Urothelium cell line (cell line): Measurements from ENCODE around the gene ZNF710.

Source experiments
- DNase-seq: peaks from one replicate; pipeline ENCODE4 v3.0.0; 2011; ENCODE audit warnings: low spot score, mixed read lengths
- FAIRE-seq: peaks from 2 replicates; lab custom pipeline; 2011; peaks lifted over from hg19 to GRCh38; lab: Jason Lieb, UNC

The ZNF710 gene

GRCh38 chr15:89993349-89993748 is 7.8 kb upstream of the ZNF710 start:
- FAIRE-seq: no peak
- DNase-seq: no peak

GRCh38 chr15:89997079-89997478 is 4.0 kb upstream of the ZNF710 start:
- DNase-seq (no peak), FAIRE-seq (no peak)

- no peak for FAIRE-seq
- DNase-seq: peak; percentile 67
Measured at GRCh38 chr15:89998141-89998661, 2.9 kb upstream of the ZNF710 start.

GRCh38 chr15:89998923-89999675 is 2.0 kb upstream of the ZNF710 start:
- FAIRE-seq (no peak), DNase-seq (no peak)

- FAIRE-seq: no peak
- DNase-seq: no peak
Measured at GRCh38 chr15:89999676-90000185, 1.4 kb upstream of the ZNF710 start.

GRCh38 chr15:90000186-90001001 is 730 bp upstream of the ZNF710 start:
- DNase-seq (no peak), FAIRE-seq (no peak)

- no peak for FAIRE-seq
- DNase-seq: peak; percentile 74
Measured at GRCh38 chr15:90001683-90002427, 731 bp downstream of the ZNF710 start.

GRCh38 chr15:90002428-90002844 is 1.3 kb downstream of the ZNF710 start:
- FAIRE-seq (no peak), DNase-seq (peak; percentile 59)

- no peak for FAIRE-seq
- no peak for DNase-seq
Measured at GRCh38 chr15:90003736-90004135, 2.6 kb downstream of the ZNF710 start.

GRCh38 chr15:90004252-90004651 is 3.1 kb downstream of the ZNF710 start:
- FAIRE-seq: no peak

GRCh38 chr15:90004671-90005070 is 3.5 kb downstream of the ZNF710 start:
- DNase-seq: no peak
- FAIRE-seq: no peak

More at GRCh38 chr15:90004252-90004651, 3.1 kb downstream of the ZNF710 start:
- DNase-seq: no peak

- no peak for DNase-seq
- FAIRE-seq: no peak
Measured at GRCh38 chr15:90006217-90007075, 5.3 kb downstream of the ZNF710 start.

GRCh38 chr15:90007076-90007460 is 5.9 kb downstream of the ZNF710 start:
- FAIRE-seq: no peak
- no peak for DNase-seq

- FAIRE-seq (no peak), DNase-seq (no peak)
Measured at GRCh38 chr15:90008607-90009006, 7.5 kb downstream of the ZNF710 start.

GRCh38 chr15:90009301-90010022 is 8.3 kb downstream of the ZNF710 start:
- FAIRE-seq (no peak), DNase-seq (no peak)

GRCh38 chr15:90011705-90012104 is 10.6 kb downstream of the ZNF710 start:
- DNase-seq: no peak
- no peak for FAIRE-seq

- no peak for DNase-seq
- FAIRE-seq: no peak
Measured at GRCh38 chr15:90013503-90013937, 12.4 kb downstream of the ZNF710 start.

- DNase-seq (no peak), FAIRE-seq (no peak)
Measured at GRCh38 chr15:90015294-90015693, 14.2 kb downstream of the ZNF710 start.

GRCh38 chr15:90015749-90016148 is 14.6 kb downstream of the ZNF710 start:
- DNase-seq: no peak
- no peak for FAIRE-seq
